Heart left ventricle (tissue), 13 donors: Measurements from ENCODE around the gene ITGA6.
A peak's percentile ranks its signal among the peaks of the same experiment; 100 is the strongest.

Experiments used
- CTCF ChIP-seq, 12 donors: fragments of 200-600 bp; sonication (generic) in 4 of 12; IDR thresholded peaks; one replicate each; pipeline versions ENCODE4 v1.5.0 to v1.8.0; 2018 to 2022; ENCODE audit warnings: antibody characterized with exemption in 12 of 12, mild to moderate bottlenecking in 5 of 12
- POLR2A ChIP-seq, 2 donors: fragments of 450-650 bp; IDR thresholded peaks; one replicate each; pipeline ENCODE4 v1.6.1; 2017; ENCODE audit warnings: antibody characterized with exemption in 2 of 2, mild to moderate bottlenecking in 2 of 2, moderate library complexity in 2 of 2
- donor health status: ischemic (EF 13 %, LVEDD 7.1; RV severe dilation, severe dysfunction).
- donor health status: DM: no; HTN: yes; CAD: no.
- donor health status: DM: no; HTN: no; CAD: no.
- donor health status: ischemic (EF 25% LVEDD 6.9; RV normal size, moderate dysfunction).
- donor health status: ischemic (EF 25% LVEDD 5.7; RV mildly dilated, moderate dysfunction).
- donor health status: ischemic (EF 35%, LVEDD 5.7; RV mildly dilated, moderate dysfunction).
- donor health status: nonischemic (EF 11% LVEDD 7.7; RV severe dilation, severe dysfunction).
- donor health status: DM: yes; HTN: yes; CAD: no.
- donor health status: PGD.
- donor health status: ischemic (EF 29% LVEDD 5.4; RV normal size, mild dysfunction).
- donor health status: nonischemic (EF 23%, LVEDD 6.1; RV moderate dilation, normal function).

GRCh38 chr2:172429301-172429968, 2.0 kb downstream of the ITGA6 start:
- TF ChIP-seq CTCF (IDR thresholded peaks at IDR 0.05) = peak in 1 of 12 donors; percentile 7
- TF ChIP-seq POLR2A (IDR thresholded peaks at IDR 0.05) = no peak
